ENCODE data around the gene RNF19B.
A peak's percentile ranks its signal among the peaks of the same experiment; 100 is the strongest.
"Not testable (repeated sequence)": the region's sequence is repeated elsewhere in the genome, so short reads cannot be mapped to it uniquely, and the experiment has no call there.

The RNF19B gene, protein sequence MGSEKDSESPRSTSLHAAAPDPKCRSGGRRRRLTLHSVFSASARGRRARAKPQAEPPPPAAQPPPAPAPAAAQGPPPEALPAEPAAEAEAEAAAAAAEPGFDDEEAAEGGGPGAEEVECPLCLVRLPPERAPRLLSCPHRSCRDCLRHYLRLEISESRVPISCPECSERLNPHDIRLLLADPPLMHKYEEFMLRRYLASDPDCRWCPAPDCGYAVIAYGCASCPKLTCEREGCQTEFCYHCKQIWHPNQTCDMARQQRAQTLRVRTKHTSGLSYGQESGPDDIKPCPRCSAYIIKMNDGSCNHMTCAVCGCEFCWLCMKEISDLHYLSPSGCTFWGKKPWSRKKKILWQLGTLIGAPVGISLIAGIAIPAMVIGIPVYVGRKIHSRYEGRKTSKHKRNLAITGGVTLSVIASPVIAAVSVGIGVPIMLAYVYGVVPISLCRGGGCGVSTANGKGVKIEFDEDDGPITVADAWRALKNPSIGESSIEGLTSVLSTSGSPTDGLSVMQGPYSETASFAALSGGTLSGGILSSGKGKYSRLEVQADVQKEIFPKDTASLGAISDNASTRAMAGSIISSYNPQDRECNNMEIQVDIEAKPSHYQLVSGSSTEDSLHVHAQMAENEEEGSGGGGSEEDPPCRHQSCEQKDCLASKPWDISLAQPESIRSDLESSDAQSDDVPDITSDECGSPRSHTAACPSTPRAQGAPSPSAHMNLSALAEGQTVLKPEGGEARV

DNA sequence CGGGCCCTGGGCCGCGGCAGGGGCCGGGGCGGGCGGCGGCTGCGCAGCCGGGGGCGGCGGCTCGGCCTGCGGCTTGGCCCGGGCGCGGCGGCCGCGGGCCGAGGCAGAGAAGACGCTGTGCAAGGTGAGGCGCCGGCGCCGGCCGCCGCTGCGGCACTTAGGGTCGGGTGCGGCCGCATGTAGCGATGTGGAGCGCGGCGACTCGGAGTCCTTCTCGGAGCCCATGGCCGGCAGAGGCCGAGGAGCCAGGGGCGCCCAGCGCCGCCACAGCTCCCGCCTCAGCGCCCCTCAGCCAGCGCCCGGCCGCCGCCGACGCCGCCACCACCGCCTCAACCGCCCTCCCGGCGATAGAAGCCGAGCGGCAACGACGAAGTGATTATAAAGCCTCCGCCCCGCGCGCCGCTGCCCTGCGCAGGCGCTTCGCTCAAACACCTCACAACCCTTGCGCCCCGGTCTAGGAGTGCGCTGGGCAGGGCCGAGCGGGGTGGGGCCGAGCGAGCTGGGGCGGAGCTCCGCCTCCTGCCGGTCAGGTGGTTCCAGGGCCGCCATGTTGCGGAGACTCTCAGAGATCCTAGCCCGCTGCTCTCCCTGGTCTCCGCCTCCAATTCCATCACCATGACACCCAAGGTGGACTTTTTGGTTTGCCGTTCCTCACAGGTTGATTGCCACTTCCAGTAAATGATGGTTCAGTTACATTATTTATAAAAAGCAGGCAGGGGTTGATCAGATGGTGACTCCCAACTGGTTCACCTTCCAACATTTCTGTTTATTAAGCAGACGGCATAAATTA is at the start of gene RNF19B:
Gene RNF19B, minus strand, starts transcription at position 349 of the 790 bp plus-strand sequence. Its CDS starts 124 bp downstream, at position 225.
- DNase-seq = peak; percentile 98

DNA sequence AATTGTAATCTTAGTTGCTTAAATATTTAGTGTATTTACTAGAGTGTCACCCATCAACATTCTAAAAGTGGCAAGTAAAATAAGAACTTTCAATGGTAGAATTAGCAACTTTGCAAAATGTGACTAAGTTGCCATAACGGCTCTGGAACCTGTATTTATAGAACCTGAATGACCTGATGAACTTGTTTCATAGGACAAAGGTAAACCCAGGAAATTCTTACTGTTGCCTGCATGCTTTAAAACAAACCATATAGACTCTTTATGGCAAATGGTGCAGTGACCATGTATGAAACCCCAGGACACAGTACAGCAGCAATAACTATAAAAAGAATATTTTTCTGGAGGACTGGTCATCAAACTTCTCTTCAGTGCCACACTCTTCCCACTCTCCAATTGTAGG is 49.2 kb upstream of the RNF19B start:
- DNase-seq = no peak

DNA sequence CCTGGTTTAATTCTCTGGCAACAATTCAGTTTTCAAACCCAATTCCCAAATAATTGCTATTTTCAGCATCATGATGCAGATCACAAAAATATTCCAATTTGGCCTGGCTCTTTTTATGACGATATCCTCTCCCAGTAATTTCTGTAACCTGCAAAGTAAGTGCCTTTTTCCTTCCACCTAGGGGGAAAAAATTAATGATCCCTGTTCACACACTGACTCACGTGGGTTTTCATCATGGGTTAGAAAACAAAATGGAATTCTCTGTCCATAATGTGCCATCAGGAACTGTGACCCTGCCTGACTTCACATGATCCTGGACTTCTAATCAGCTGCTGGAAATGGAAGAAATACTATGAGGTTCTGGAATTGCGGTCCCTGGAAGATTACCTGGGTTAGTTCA is 47.6 kb upstream of the RNF19B start:
- DNase-seq = no peak

DNA sequence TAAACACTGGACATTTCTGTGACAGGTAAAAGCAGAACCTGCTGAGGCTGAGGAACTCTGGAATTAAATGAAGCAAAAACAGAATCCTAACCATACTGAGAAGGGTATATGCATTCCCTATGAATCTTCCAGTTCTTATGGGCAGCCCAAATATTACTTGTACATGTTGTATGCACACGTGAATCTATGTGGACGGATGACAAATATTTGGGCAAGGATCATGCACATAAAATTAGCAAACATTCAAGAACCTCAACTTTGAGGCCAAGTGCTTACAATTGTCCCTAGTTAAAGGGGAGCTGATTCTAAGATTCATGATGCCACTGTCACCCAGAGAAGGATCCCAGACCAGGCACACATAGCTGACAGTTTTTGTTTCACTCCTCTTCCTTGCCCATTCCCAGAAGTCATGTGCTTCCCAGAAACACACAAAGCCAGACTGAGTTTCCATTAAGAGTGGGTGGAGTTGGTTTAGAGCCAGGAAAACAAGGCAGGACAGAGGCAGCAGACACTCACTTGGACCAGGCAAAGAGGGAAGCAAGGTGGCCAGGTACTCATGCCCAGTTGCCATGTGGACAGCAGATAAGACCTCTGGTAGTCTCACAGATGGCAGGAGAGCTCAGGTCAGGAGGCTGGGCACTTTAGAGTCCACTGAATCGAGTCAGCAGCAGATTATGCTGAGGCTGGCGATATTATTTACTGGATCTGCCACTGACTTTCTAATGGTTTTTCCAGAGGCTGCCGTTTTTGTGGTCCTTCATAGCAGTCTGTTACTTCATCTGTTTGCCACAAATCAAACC is 46.5 kb upstream of the RNF19B start:
- DNase-seq = no peak

DNA sequence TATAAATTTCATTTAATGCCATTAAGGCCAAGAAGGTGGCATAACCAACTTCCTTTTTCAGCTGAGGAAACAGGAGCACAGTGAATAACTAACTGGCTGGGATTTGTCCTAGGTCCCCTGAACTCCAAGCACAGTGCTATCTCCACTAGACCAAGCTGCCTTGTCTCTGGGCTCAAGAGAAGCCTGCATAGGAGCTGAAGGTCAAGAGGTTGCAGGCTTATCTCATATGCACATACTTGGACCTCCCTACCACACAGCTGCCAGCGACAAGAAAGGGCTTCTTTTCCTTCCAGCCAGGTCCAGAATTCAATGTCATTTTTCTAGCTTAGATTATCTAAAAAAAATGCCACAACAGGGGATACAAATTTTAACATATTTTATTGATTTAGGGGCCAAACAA is 45.0 kb upstream of the RNF19B start:
- no peak for DNase-seq

DNA sequence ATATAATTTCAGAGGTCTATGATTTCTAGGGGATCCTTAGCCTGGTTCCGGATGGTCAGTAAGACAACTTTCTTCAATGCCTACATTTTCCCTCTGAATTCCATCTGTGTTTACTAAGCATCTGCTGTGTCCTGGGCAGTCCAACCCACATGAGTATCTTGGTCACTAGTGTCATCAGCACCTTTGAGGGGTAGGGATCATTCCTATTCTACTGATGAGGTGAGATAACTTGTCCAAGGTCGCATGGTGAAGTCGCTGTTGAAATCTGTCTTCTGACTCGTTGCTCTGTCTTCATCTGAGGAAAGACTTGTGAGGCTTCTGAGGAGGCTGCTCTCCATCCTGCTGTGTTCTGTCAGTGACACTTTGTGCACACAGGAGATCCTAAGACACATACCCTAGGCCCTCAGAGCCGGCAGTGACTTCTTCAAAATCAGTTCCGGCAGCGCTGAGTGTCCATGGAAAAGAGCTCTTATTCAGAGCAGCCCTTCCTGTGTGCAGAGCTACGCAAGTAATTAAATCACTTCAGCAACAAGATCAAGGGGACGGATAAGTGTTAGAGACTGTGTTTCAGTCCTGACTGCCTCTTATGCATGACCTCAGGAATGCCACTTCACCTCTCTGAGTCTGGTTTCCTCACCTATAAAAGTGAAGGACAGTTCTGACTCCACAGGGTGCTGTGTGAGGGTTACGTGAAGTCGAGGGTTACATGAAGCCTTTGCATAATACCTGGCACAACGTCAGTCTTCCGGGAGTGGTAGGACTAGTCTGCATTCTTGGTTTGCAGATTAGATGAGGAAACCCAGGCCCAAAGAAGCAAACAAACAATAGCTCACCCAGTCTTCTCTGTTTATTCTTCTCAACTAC is 43.7 kb upstream of the RNF19B start:
- DNase-seq = no peak

DNA sequence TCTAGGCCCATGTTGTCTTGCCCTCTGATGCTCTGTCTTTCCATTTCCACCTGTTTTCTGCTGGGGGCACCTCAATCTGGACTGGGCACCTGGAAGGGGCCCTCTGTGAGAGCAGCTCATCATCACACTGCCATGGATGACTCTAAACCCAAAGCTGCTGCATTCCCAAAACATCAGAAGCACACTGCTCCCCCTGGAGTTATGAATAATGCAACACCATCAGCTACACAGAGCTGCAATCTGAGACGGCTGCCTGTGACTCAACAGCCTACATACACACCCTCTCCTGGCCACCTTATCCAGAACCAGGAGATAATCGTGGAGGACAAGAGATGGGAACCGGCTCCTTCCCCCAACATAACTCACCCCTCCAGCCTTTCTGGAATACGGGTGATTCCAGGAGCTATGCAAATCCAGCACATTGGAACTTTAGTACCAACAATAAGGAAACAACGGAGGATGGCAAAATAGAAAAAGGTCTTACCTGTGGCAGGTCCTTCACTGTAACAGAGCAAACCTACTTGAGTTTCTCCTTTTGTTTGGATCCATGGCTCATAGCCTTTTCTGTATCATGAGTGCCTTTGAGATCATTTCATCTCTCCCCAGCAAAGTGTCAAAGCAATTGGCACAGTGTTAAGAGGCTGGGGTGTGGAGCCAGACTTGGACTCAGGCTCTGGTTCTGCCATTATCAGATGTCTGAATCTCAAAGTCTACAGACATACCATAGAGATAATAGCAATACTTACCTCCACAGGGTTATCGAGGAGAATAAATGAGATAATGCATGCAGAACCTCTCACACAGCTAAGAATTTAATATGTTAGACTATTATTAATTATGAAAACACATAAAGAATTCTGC is 42.8 kb upstream of the RNF19B start:
- DNase-seq = no peak

DNA sequence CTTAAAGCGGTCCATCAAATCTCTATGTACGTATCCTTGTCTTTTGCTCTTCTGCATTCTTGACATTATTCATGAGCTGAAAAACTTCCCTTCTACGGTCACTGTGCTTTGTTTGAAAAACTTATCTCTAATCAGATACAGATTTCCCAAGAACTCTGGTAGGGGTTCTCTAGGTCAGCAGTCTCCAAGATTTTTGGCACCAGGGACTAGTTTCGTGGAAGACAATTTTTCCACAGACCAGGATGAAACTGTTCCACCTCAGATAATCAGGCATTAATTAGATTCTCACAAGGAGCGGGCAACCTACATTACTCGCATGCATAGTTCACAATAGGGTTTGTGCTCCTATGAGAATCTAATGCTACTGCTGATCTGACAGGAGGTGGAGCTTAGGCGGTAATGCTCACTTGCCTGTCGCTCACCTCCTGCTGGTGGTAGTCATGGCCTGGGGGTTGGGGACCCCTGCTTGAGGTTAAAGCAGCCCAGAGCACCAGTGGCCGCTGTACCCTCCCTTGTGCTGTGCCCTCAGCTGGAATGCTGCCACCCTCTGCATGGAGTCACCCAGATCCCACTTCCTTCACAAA is 41.3 kb upstream of the RNF19B start:
- no peak for DNase-seq

DNA sequence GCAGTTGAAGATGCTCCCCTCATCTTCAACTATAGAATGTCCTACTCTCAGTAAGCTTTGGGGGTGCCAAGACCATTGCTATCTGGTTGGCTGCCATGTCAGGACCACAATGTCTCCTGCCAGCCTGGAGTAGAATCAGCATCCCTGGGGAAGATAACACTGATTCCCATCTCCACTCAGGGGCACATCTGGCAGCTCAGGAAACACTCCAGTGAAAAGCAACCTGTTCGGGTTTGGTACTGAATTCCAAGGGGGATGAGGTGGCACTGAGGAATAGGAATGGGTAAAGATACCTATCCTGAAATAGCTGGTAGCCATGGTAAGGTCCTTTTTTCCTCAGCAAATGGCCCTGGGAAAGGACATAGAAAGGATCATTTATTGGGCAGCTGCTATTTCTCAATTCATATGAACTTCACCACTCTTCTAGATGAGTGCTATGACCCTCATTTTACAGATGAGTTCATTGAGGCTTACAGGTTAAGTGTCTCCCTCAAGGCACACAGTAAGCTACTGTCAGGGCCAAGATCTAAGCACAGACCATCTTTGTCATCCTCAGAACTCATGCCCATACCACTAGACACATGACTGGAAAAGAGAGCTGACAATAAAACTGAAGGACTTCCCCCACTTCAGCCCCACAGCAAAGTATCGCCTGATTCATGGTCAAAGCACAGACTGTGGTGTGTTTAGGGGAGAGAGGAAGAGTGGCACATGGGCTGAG is 40.7 kb upstream of the RNF19B start:
- DNase-seq = no peak

DNA sequence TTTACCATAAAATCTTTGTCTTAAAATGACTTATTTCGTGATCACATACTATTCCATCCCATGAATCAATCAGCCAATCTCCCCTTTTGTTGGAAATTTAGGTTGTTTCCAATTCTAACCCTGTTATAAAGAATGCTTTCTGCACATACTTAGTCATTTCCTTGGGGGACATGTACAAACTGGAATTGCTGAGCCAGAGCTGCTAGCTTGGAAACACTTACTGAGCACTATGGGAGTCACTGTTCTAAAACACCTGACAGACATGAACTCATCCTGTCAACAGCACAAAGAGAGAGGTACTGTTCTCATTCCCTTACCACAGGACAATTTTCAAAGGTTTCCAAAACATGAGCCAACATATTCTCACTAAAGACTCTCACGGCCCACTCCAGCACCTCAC is 40.0 kb upstream of the RNF19B start:
- no peak for DNase-seq

DNA sequence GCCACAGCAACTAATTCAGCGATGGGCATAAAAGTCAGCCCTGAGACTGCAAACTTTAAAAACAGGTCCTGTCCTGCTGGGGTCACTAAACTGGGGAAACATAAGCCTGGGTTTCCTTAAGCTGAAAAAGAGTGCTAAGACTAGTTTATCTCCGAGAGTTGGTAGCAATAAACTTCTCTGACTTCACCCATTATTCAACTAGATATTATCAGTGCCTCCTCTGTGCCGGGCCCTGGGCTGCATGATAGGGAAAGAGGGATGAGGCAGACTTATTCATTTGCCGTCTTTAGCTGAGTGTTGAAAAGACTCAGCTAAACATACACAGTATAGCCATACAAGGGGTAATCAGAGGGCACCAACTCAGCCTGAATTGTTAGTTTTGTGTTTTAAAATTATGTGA is 39.0 kb upstream of the RNF19B start:
- no peak for DNase-seq

DNA sequence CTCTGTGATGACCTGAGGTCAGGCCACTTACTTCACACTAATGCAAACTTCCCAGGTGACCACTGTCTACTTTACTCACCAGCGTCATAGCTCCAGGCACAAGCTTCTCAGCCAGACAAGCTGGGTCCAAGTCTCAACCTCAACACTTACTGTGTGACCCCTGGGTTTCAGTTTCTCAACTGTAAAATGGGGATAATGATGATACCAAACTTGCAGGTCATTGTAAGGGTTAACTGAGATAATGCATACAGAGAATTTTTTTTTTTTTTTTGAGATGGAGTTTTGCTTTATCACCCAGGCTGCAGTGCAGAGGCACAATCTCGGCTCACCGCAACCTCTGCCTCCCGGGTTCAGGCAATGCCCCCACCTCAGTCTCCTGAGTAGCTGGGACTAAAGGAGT is 37.4 kb upstream of the RNF19B start:
- no peak for DNase-seq

DNA sequence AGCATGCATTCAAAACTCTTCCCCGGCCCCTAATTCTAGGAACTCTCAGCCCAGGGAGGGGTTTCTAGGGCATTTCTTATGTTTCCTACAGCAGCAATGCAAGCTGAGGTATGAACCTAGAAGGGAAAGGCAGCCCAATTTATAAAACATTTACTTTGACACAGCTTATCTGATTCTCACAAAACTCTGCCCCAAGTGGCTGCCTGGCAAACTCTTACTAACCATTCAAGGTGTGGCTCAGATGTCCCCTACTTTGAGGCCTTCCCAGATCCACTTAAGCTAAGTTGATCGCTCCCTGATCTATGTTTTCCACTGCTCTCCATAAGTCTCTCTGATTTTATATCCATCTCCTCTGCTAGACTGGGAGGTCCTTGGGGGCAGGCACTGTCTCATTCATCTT is 36.7 kb upstream of the RNF19B start:
- no peak for DNase-seq

DNA sequence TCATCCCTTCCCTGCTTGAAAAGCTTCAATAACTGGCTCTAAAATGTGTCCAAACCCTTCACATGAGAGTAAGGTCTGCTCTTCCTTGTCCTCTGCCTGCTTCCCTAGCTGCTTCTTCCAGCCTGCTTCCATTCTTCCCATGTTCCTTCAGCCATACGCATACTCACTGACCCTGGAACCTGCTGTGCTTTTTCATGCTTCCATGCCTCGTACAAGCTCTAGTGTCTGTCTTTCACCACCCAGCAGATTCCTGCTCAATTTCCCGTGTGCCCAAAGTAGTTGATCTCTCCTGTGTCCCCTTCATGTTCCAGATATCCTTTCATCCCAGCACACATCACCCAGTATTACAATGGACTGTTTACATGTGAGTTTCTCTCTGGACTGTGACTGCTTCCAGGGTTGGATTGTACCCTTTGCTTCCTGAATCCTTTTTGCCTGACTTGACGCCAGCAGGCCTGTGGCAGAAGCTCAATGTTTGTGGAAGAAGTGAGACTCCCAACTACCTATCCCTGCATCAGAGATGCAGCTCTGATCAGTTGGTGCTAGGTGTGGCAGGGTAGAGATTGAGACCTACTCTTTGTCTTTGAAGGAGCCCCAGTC is 35.9 kb upstream of the RNF19B start:
- no peak for DNase-seq

DNA sequence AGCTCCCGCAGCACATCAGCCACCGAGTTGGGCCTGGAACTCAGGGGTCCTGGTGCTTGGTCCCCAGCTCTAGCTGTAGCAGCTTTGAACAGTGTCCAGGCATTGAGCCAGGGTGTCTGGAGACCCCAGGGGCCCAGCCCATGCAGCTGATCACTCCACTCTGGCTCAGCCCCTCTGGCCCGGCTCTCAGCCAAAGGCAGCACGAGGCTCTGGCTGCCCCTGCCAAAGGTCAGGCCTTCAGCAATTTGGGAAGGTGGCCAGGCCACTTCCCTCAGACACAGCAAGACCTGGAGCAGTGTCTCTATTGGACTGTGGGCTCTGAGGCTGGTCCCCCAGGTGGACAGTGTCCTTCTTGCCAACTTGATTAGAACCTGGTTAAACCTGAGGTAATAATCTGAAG is 34.4 kb upstream of the RNF19B start:
- no peak for DNase-seq

DNA sequence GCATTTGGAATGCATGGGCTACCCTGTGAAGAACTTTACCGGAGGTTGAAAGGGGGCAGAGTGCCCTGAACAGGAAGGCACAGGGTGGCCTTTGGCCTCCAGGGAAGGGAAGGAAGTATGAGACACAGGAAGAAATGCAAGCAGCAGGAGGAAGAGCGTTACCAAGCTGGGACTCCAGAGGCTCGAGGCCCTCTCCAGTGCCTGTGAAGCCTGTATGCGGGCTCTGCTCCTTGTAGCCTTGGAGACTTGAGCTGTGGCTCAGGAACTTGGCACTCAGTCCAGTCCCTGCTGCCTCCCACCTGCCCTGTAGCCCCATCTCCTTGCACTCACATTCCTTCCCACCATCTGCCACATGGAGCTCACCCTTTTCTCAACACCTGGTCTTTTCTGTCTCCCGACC is 33.5 kb upstream of the RNF19B start:
- no peak for DNase-seq

DNA sequence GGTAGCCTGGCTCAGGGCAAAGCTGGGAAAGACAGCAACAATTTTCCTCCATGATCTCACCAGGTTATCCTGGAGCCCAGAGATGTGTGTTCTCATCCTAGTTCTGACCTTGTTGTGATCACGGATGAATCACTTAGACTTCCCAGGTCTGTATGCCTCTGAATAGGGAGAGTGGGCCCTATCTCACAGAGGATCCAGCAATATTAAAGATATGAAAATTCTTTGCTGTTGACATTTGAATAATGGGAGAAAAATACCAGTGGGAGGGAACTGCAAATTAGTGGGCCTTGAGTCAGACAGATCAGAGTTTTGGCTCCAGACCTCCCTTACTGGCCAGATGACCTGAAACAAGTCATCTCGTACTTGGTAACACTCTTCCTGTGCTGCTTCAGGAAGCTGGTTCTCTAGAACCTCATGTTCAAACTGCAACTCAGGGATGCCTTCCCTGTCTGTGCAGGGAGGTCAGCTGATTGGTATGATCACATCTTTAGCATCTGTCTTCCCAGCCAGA is 32.8 kb upstream of the RNF19B start:
- no peak for DNase-seq

DNA sequence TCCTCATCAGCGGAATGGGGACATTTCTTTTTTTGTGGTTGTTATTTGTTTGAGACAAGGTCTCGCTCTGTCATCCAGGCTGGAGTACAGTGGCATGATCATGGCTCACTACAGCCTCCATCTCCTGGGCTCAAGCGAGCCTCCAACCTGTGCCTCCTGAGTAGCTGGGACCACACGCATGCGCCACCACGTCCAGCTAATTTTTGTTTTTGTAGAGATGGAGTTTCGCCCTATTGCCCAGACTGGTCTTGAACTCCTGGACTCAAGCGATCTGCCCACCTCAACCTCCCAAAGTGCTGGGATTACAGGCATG is 28.7 kb upstream of the RNF19B start:
- not testable (repeated sequence) for DNase-seq
